Mammary epithelial cell (primary cell): Measurements from ENCODE around the gene ZNF462.

Experiments
- EZH2 ChIP-seq: IDR thresholded peaks from 2 replicates; pipeline ENCODE4 v1.6.1; 2012; ENCODE audit warnings: low read length, inconsistent platforms, borderline replicate concordance
- TF ChIP-seq, protein P1 (sequence below), 2 donors: IDR thresholded peaks in 1 of 2; conservative IDR thresholded peaks in 1 of 2; 2 replicates each; pipeline ENCODE4 v1.5.1; 2011 to 2012; ENCODE audit warnings: inconsistent platforms in 2 of 2, low read length in 2 of 2, mild to moderate bottlenecking in 2 of 2, control low read depth in 1 of 2, low read depth in 1 of 2; ENCODE audit not compliant: insufficient read depth in 1 of 2; ENCODE audit errors: extremely low read depth in 1 of 2

GRCh38 chr9:106962615-106963363, 99.8 kb downstream of the ZNF462 start:
- TF ChIP-seq, protein P1, sequence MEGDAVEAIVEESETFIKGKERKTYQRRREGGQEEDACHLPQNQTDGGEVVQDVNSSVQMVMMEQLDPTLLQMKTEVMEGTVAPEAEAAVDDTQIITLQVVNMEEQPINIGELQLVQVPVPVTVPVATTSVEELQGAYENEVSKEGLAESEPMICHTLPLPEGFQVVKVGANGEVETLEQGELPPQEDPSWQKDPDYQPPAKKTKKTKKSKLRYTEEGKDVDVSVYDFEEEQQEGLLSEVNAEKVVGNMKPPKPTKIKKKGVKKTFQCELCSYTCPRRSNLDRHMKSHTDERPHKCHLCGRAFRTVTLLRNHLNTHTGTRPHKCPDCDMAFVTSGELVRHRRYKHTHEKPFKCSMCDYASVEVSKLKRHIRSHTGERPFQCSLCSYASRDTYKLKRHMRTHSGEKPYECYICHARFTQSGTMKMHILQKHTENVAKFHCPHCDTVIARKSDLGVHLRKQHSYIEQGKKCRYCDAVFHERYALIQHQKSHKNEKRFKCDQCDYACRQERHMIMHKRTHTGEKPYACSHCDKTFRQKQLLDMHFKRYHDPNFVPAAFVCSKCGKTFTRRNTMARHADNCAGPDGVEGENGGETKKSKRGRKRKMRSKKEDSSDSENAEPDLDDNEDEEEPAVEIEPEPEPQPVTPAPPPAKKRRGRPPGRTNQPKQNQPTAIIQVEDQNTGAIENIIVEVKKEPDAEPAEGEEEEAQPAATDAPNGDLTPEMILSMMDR (conservative IDR thresholded peaks at IDR 0.05 in 1 of 2, IDR thresholded peaks at IDR 0.05 in 1 of 2; ENCODE audit: extremely low read depth in 1 of 2, insufficient read depth in 1 of 2, low read depth in 1 of 2, low read length in 2 of 2): no peak
- TF ChIP-seq EZH2: no peak
